Trophoblast cell (in vitro differentiated cells and primary cell): ENCODE data around the gene TBC1D22A.

Experiments used
- DNase-seq, 2 donors: peaks; one replicate each; pipeline ENCODE4 v3.0.0-alpha.2; 2016
- H2AFZ ChIP-seq: 2 replicates; pipeline ENCODE4 v1.6.1; 2013; ENCODE audit warnings: low read length, moderate library complexity, mild to moderate bottlenecking; ENCODE audit not compliant: insufficient read depth, poor library complexity
- H2AK5ac ChIP-seq: 2 replicates; pipeline ENCODE4 v1.6.1; 2013; ENCODE audit warnings: mild to moderate bottlenecking, low read length
- H2BK120ac ChIP-seq: 2 replicates; pipeline ENCODE4 v1.6.1; 2013; ENCODE audit warnings: low read length, mild to moderate bottlenecking, moderate library complexity; ENCODE audit not compliant: insufficient read depth, poor library complexity
- H2BK12ac ChIP-seq: 2 replicates; pipeline ENCODE4 v1.6.1; 2013; ENCODE audit warnings: mild to moderate bottlenecking, low read length, moderate library complexity
- H2BK5ac ChIP-seq: 2 replicates; pipeline ENCODE4 v1.6.1; 2013; ENCODE audit warnings: low read length, low read depth, moderate library complexity, mild to moderate bottlenecking; ENCODE audit not compliant: poor library complexity
- H3K14ac ChIP-seq: 2 replicates; pipeline ENCODE4 v1.6.1; 2013; ENCODE audit warnings: mild to moderate bottlenecking, low read length
- H3K18ac ChIP-seq: 2 replicates; pipeline ENCODE4 v1.6.1; 2013; ENCODE audit warnings: mild to moderate bottlenecking, low read length
- H3K23ac ChIP-seq: 2 replicates; pipeline ENCODE4 v1.6.1; 2013; ENCODE audit warnings: low read length
- H3K27ac ChIP-seq: 2 replicates; pipeline ENCODE4 v1.5.1; 2013; ENCODE audit warnings: low read depth, mild to moderate bottlenecking, inconsistent platforms, low read length, moderate library complexity
- H3K27me3 ChIP-seq: 2 replicates; pipeline ENCODE4 v1.6.1; 2013; ENCODE audit warnings: inconsistent platforms, mild to moderate bottlenecking, low read length, moderate library complexity; ENCODE audit not compliant: insufficient read depth
- H3K36me3 ChIP-seq, 2 experiments: 1 replicate in 1 of 2; 2 replicates in 1 of 2; pipeline ENCODE4 v1.6.1; 2013; ENCODE audit warnings: low read length in 2 of 2, mild to moderate bottlenecking in 2 of 2, moderate library complexity in 1 of 2; ENCODE audit not compliant: insufficient read depth in 2 of 2, control insufficient read depth in 1 of 2
- H3K4ac ChIP-seq: 2 replicates; pipeline ENCODE4 v1.6.1; 2013; ENCODE audit warnings: low read depth, mild to moderate bottlenecking, low read length, moderate library complexity
- H3K4me1 ChIP-seq, 2 experiments: 1 replicate in 1 of 2; 2 replicates in 1 of 2; pipeline ENCODE4 v1.6.1; 2013; ENCODE audit warnings: low read length in 2 of 2, mild to moderate bottlenecking in 2 of 2, moderate library complexity in 1 of 2; ENCODE audit not compliant: insufficient read depth in 2 of 2, control insufficient read depth in 1 of 2
- H3K4me2 ChIP-seq: 2 replicates; pipeline ENCODE4 v1.6.1; 2013; ENCODE audit warnings: inconsistent platforms, mild to moderate bottlenecking, low read length, moderate library complexity
- H3K4me3 ChIP-seq: 2 replicates; pipeline ENCODE4 v1.5.1; 2013; ENCODE audit warnings: mild to moderate bottlenecking, low read depth, low read length, inconsistent platforms
- H3K79me1 ChIP-seq: one replicate; pipeline ENCODE4 v1.6.1; 2013; ENCODE audit warnings: low read length
- H3K79me2 ChIP-seq: 2 replicates; pipeline ENCODE4 v1.6.1; 2013; ENCODE audit warnings: low read length, mild to moderate bottlenecking; ENCODE audit not compliant: control insufficient read depth, insufficient read depth, poor library complexity
- H3K9ac ChIP-seq: 2 replicates; pipeline ENCODE4 v1.6.1; 2013; ENCODE audit warnings: mild to moderate bottlenecking, low read length
- H3K9me3 ChIP-seq: 2 replicates; pipeline ENCODE4 v1.6.1; 2013; ENCODE audit warnings: low read depth, mild to moderate bottlenecking, control low read depth, inconsistent platforms, low read length; ENCODE audit not compliant: insufficient read depth
- H4K12ac ChIP-seq: 2 replicates; pipeline ENCODE4 v1.6.1; 2013; ENCODE audit warnings: low read depth, mild to moderate bottlenecking, low read length, moderate library complexity
- H4K8ac ChIP-seq: 2 replicates; pipeline ENCODE4 v1.6.1; 2013; ENCODE audit warnings: low read depth, mild to moderate bottlenecking, low read length, moderate library complexity
- H4K91ac ChIP-seq: one replicate; pipeline ENCODE4 v1.6.1; 2013; ENCODE audit warnings: low read depth, mild to moderate bottlenecking, low read length, moderate library complexity
- WGBS: extraction: QIAGEN DNeasy Blood & Tissue Kit; methylation state at CpG from one replicate; pipeline ENCODE4 v1.1.7; 2013; ENCODE audit warnings: missing lambda C conversion rate; ENCODE audit not compliant: insufficient read length, insufficient coverage; ENCODE audit errors: extremely low coverage; 5-methylcytosine and 5-hydroxymethylcytosine counted together

TBC1D22A gene

DNA sequence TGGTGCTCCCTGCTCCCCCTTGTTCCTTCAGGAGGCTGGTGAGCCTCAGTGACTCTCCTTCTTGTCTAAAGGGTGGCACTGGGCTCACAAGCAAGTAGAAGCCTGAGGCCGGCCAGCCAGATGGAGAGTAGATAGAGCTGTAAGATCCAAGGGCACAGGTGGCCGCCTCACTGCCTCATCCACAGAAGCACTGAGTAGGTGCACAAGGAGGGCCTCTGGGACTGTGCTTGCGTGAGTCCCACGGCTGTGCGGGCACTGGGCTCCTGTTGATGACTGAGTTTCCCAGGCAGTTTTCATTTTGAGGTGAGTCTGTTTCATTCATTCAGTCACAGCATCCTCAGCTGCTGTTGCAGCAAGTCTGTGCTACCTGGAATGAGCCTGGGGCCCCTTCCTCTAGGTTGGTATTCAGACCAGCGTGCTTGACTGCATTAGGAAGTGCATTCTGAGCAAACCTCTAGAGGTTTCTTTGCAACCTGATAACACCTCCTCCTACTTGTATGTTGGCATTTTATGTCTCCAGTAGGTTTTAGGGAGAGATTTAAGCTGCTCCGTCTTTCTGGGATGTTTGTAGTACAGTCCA lies 184.0 kb downstream of the TBC1D22A start:
- Histone ChIP-seq H3K4ac (no peak overlapping the region), H2BK12ac (no peak overlapping the region), H3K14ac (no peak overlapping the region), H3K4me2 (no peak overlapping the region), H3K27me3 (no peaks in the 10 kb centered on the region), H3K27ac (no peak overlapping the region), H2AK5ac (no peak overlapping the region), H4K12ac (no peak overlapping the region), H2BK5ac (no peak overlapping the region), H3K9ac (no peak overlapping the region), H2AFZ (no peak overlapping the region), H3K79me2 (no peaks in the 10 kb centered on the region), H3K4me3 (no peak overlapping the region), H3K79me1 (no peaks in the 10 kb centered on the region), H4K91ac (no peak overlapping the region), H3K36me3 (peaks cover 2 to 6% of the 10 kb centered on the region in 2 experiments), H3K9me3 (no peaks in the 10 kb centered on the region), H2BK120ac (no peak overlapping the region), H4K8ac (no peak overlapping the region), H3K23ac (no peak overlapping the region), H3K18ac (no peak overlapping the region), H3K4me1 (no peaks in the 10 kb centered on the region)
- WGBS, result no CpG with 5 or more reads among the region's 7 CpGs
- DNase-seq, result peak; percentile 80 to 89

- no peak overlapping the region for H2BK120ac ChIP-seq
- no peak overlapping the region for H3K4me3 ChIP-seq
- no peak overlapping the region for H3K4me2 ChIP-seq
- no peaks in the 10 kb centered on the region for H3K9me3 ChIP-seq
- no peak overlapping the region for H2BK12ac ChIP-seq
- no peaks in the 10 kb centered on the region for H3K79me1 ChIP-seq
- H4K12ac ChIP-seq, result no peak overlapping the region
- H3K23ac ChIP-seq, result no peak overlapping the region
- no peak overlapping the region for H3K27ac ChIP-seq
- no peak for DNase-seq
- no peaks in the 10 kb centered on the region for H3K4me1 ChIP-seq
- H3K36me3 ChIP-seq, result peaks cover 2 to 6% of the 10 kb centered on the region in 2 experiments
- H2BK5ac ChIP-seq, result no peak overlapping the region
- no peak overlapping the region for H3K4ac ChIP-seq
- H4K91ac ChIP-seq, result no peak overlapping the region
- H4K8ac ChIP-seq, result no peak overlapping the region
- no peaks in the 10 kb centered on the region for H3K79me2 ChIP-seq
- no peak overlapping the region for H3K14ac ChIP-seq
- no peak overlapping the region for H3K18ac ChIP-seq
- no peak overlapping the region for H3K9ac ChIP-seq
- no peaks in the 10 kb centered on the region for H3K27me3 ChIP-seq
- no peak overlapping the region for H2AFZ ChIP-seq
- no CpG with 5 or more reads among the region's 14 CpGs for WGBS
- no peak overlapping the region for H2AK5ac ChIP-seq
These were observed 185.2 kb downstream of the TBC1D22A start for GRCh38 chr22:46947516-46948257.

DNA sequence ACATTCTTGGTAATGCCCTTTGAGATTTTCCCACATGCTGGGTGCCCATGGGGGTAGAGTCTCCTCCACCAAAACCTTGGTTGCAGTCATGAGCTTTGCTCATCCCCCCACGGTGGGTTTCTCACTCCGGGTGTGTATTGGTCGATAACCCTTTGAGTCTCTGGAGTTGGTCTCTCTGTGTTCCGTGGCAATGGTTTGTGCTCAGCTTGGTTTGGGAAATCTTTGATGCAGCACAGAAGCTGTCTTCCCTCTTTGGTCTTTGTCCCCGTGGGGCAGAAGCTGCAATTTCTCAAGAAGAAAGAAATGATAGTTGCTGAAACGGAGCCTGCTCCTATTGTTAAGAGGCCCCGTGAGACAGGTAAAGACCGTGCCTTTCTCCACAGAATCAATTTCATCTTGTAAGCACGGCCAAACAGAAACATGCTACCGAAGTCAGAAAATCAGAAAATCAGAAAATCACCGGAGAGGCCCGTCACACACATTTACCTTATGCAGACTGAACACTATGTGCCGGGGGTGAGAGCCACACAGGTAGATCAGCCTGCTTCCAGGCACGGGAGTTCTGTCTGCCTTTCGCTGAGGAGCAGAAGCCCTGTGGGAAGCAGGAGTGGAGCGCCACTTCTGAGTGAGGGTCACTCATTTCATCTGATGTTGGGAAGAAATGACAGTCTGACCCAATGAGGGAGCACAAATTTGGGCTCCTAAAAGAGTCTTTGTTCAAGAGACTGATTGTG lies 186.1 kb downstream of the TBC1D22A start:
- H4K91ac ChIP-seq, result no peak overlapping the region
- no peak overlapping the region for H2BK120ac ChIP-seq
- H3K4me2 ChIP-seq, result no peak overlapping the region
- H2AK5ac ChIP-seq, result no peak overlapping the region
- no peak overlapping the region for H3K14ac ChIP-seq
- peaks cover 2 to 4% of the 10 kb centered on the region in 2 experiments for H3K36me3 ChIP-seq
- no peaks in the 10 kb centered on the region for H3K9me3 ChIP-seq
- H3K79me1 ChIP-seq, result no peaks in the 10 kb centered on the region
- H3K4me3 ChIP-seq, result no peak overlapping the region
- H3K18ac ChIP-seq, result no peak overlapping the region
- no peak overlapping the region for H3K4ac ChIP-seq
- no CpG with 5 or more reads among the region's 16 CpGs for WGBS
- H3K23ac ChIP-seq, result no peak overlapping the region
- no peak overlapping the region for H2BK5ac ChIP-seq
- H4K12ac ChIP-seq, result no peak overlapping the region
- no peak overlapping the region for H2BK12ac ChIP-seq
- no peaks in the 10 kb centered on the region for H3K27me3 ChIP-seq
- no peak overlapping the region for H2AFZ ChIP-seq
- no peaks in the 10 kb centered on the region for H3K79me2 ChIP-seq
- no peak overlapping the region for H4K8ac ChIP-seq
- no peak for DNase-seq
- no peaks in the 10 kb centered on the region for H3K4me1 ChIP-seq
- no peak overlapping the region for H3K27ac ChIP-seq
- no peak overlapping the region for H3K9ac ChIP-seq

- Histone ChIP-seq H2AFZ (no peak overlapping the region), H3K4me1 (no peaks in the 10 kb centered on the region), H3K9me3 (no peaks in the 10 kb centered on the region), H3K79me1 (no peaks in the 10 kb centered on the region), H2BK12ac (no peak overlapping the region), H3K18ac (no peak overlapping the region), H3K27me3 (no peaks in the 10 kb centered on the region), H4K91ac (no peak overlapping the region), H3K4me2 (no peak overlapping the region), H4K8ac (no peak overlapping the region), H3K9ac (no peak overlapping the region), H2AK5ac (no peak overlapping the region), H3K14ac (no peak overlapping the region), H3K36me3 (peaks cover 2 to 4% of the 10 kb centered on the region in 2 experiments), H3K4me3 (no peak overlapping the region), H3K23ac (no peak overlapping the region), H4K12ac (no peak overlapping the region), H2BK120ac (no peak overlapping the region), H3K4ac (no peak overlapping the region), H3K79me2 (no peaks in the 10 kb centered on the region), H2BK5ac (no peak overlapping the region), H3K27ac (no peak overlapping the region)
- DNase-seq, result no peak
- WGBS, result no CpG with 5 or more reads among the region's 12 CpGs
These were observed 188.9 kb downstream of the TBC1D22A start for GRCh38 chr22:46951350-46951749.
